A549 (cell line): ENCODE data around the gene PRKCZ. TPM values are rescaled to one million over a fixed set of nuclear protein-coding genes. Genes with fewer than 3 reads are reported as not detected.

Experiments
- ATAC-seq, 2 experiments: fragments of 200-7000 bp in 1 of 2; fragments of >200 bp in 1 of 2; cut with Nextera tagmentation in 1 of 2; cut with Tn5 transposase in 1 of 2; 3 replicates each; pipeline versions ENCODE4 v1.8.0 to v1.9.1; 2018 to 2020; ENCODE audit warnings: mild to moderate bottlenecking in 1 of 2, moderate library complexity in 1 of 2
- CTCF ChIA-PET: fragments of 300-600 bp; sonication (Branson Sonifier 250); formaldehyde crosslinking; extraction: SDS; loops from one replicate; lab custom pipeline; 2021; ENCODE audit warnings: antibody characterized with exemption, inconsistent platforms; lab: Yijun Ruan, JAX
- POLR2A ChIA-PET: fragments of 350-600 bp; formaldehyde crosslinking; extraction: SDS; loops from one replicate; lab custom pipeline; 2021; ENCODE audit warnings: antibody characterized with exemption, inconsistent platforms; lab: Yijun Ruan, JAX
- DNase-seq, 2 experiments: peaks; one replicate each; pipeline versions ENCODE4 v3.0.0 to v3.0.0-alpha.2; 2011 to 2016; ENCODE audit warnings: low read depth in 1 of 2, low spot score in 1 of 2
- FAIRE-seq: peaks from 2 replicates; lab custom pipeline; 2011; peaks lifted over from hg19 to GRCh38; lab: Jason Lieb, UNC
- H3K27ac ChIP-seq, 2 experiments: fragments of >200 bp; sonication (Bioruptor Twin); formaldehyde crosslinking; 3 replicates each; pipeline ENCODE4 v1.5.1; 2016 to 2017
- H3K4me1 ChIP-seq: fragments of >200 bp; sonication (Bioruptor Twin); formaldehyde crosslinking; 3 replicates; pipeline ENCODE4 v1.6.1; 2016
- H3K4me2 ChIP-seq: fragments of >200 bp; sonication (Bioruptor Twin); formaldehyde crosslinking; 3 replicates; pipeline ENCODE4 v1.6.1; 2016
- H3K4me3 ChIP-seq: fragments of >200 bp; sonication (Bioruptor Twin); formaldehyde crosslinking; 3 replicates; pipeline ENCODE4 v1.5.1; 2016
- H3K9me3 ChIP-seq: fragments of >200 bp; sonication (Bioruptor Twin); formaldehyde crosslinking; 3 replicates; pipeline ENCODE4 v1.6.1; 2016
- BCL3 ChIP-seq: fragments of >200 bp; sonication (Bioruptor Twin); formaldehyde crosslinking; IDR thresholded peaks from 3 replicates; pipeline ENCODE4 v1.6.1; 2016
- CBX8 ChIP-seq: fragments of 200-600 bp; sonication (generic); IDR thresholded peaks from 2 replicates; pipeline ENCODE4 v1.6.1; 2016
- CEBPB ChIP-seq, 2 experiments: fragments of >200 bp in 1 of 2; sonication (Bioruptor Twin) in 1 of 2; formaldehyde crosslinking in 1 of 2; IDR thresholded peaks; 2 replicates each; pipeline ENCODE4 v1.6.1; 2012 to 2016
- CHD4 ChIP-seq: fragments of 200-600 bp; sonication (generic); IDR thresholded peaks from 2 replicates; pipeline ENCODE4 v1.6.1; 2016; ENCODE audit warnings: antibody characterized with exemption, mild to moderate bottlenecking, borderline replicate concordance
- CTCF ChIP-seq: fragments of >200 bp; sonication (Bioruptor Twin); formaldehyde crosslinking; IDR thresholded peaks from 3 replicates; pipeline ENCODE4 v1.5.1; 2016
- E2F6 ChIP-seq: IDR thresholded peaks from 2 replicates; pipeline ENCODE4 v1.6.1; 2012; ENCODE audit warnings: low read depth, borderline replicate concordance
- EHF ChIP-seq: fragments of 250-450 bp; sonication (Bioruptor Pico); IDR thresholded peaks from 2 replicates; pipeline ENCODE4 v1.5.0; 2020; ENCODE audit warnings: mild to moderate bottlenecking
- ELK1 ChIP-seq: fragments of 150-350 bp; IDR thresholded peaks from 2 replicates; pipeline ENCODE4 v1.6.1; 2014; ENCODE audit warnings: low read depth, mild to moderate bottlenecking, low read length
- ESRRA ChIP-seq: fragments of 150-350 bp; IDR thresholded peaks from 2 replicates; pipeline ENCODE4 v1.6.1; 2014; ENCODE audit warnings: mild to moderate bottlenecking, low read length, borderline replicate concordance
- FOXS1 ChIP-seq: fragments of 250-450 bp; sonication (Bioruptor Pico); IDR thresholded peaks from 2 replicates; pipeline ENCODE4 v1.5.0; 2020; ENCODE audit warnings: mild to moderate bottlenecking, moderate library complexity
- HDAC2 ChIP-seq: fragments of 200-600 bp; sonication (generic); IDR thresholded peaks from 2 replicates; pipeline ENCODE4 v1.6.1; 2016
- HES2 ChIP-seq: fragments of >200 bp; sonication (Bioruptor Twin); formaldehyde crosslinking; IDR thresholded peaks from 2 replicates; pipeline ENCODE4 v1.6.1; 2016
- HOXA7 ChIP-seq: fragments of 250-450 bp; sonication (Bioruptor Pico); IDR thresholded peaks from 2 replicates; pipeline ENCODE4 v1.5.0; 2020; ENCODE audit warnings: mild to moderate bottlenecking, moderate library complexity
- HOXB13 ChIP-seq: fragments of 250-450 bp; sonication (Bioruptor Pico); IDR thresholded peaks from 2 replicates; pipeline ENCODE4 v1.5.0; 2020; ENCODE audit warnings: low read depth, mild to moderate bottlenecking, moderate library complexity
- JUNB ChIP-seq: fragments of >200 bp; sonication (Bioruptor Twin); formaldehyde crosslinking; IDR thresholded peaks from 2 replicates; pipeline ENCODE4 v1.6.1; 2016
- MAFK ChIP-seq: fragments of 450-650 bp; IDR thresholded peaks from 2 replicates; pipeline ENCODE4 v1.6.1; 2014; ENCODE audit not compliant: partially characterized antibody
- MAX ChIP-seq: IDR thresholded peaks from 2 replicates; pipeline ENCODE4 v1.6.1; 2012
- NR3C1 ChIP-seq: fragments of >200 bp; sonication (Bioruptor Twin); formaldehyde crosslinking; IDR thresholded peaks from 3 replicates; pipeline ENCODE4 v1.6.1; 2017
- PBX3 ChIP-seq: IDR thresholded peaks from 2 replicates; pipeline ENCODE4 v1.6.1; 2012
- PHF8 ChIP-seq: fragments of 200-600 bp; sonication (generic); IDR thresholded peaks from 2 replicates; pipeline ENCODE4 v1.6.1; 2016; ENCODE audit warnings: low read depth, mild to moderate bottlenecking, antibody characterized with exemption, moderate library complexity, borderline replicate concordance
- POLR2A ChIP-seq: IDR thresholded peaks from 2 replicates; pipeline ENCODE4 v1.6.1; 2012; ENCODE audit warnings: mild to moderate bottlenecking, low read length
- RAD21 ChIP-seq, 2 experiments: fragments of >200 bp in 1 of 2; sonication (Bioruptor Twin) in 1 of 2; formaldehyde crosslinking in 1 of 2; IDR thresholded peaks in 1 of 2; conservative IDR thresholded peaks in 1 of 2; 2 replicates in 1 of 2; 3 replicates in 1 of 2; pipeline ENCODE4 v1.6.1; 2012 to 2018; ENCODE audit warnings: inconsistent platforms in 1 of 2
- RARB ChIP-seq: fragments of 250-450 bp; sonication (Bioruptor Pico); IDR thresholded peaks from 2 replicates; pipeline ENCODE4 v1.8.0; 2021; ENCODE audit warnings: mild to moderate bottlenecking, moderate library complexity
- RFX5 ChIP-seq: fragments of 450-650 bp; IDR thresholded peaks from 2 replicates; pipeline ENCODE4 v1.7.1; 2014; ENCODE audit warnings: antibody characterized with exemption, mild to moderate bottlenecking, moderate library complexity
- RNF2 ChIP-seq: fragments of 200-600 bp; sonication (generic); IDR thresholded peaks from 2 replicates; pipeline ENCODE4 v1.6.1; 2016; ENCODE audit warnings: low read depth, mild to moderate bottlenecking, antibody characterized with exemption, moderate library complexity, borderline replicate concordance
- SMC3 ChIP-seq: fragments of >200 bp; sonication (Bioruptor Twin); formaldehyde crosslinking; IDR thresholded peaks from 3 replicates; pipeline ENCODE4 v1.6.1; 2018; ENCODE audit warnings: inconsistent platforms
- TFCP2L1 ChIP-seq: fragments of 250-450 bp; sonication (Bioruptor Pico); IDR thresholded peaks from 2 replicates; pipeline ENCODE4 v1.5.0; 2021; ENCODE audit warnings: mild to moderate bottlenecking
- WGBS: methylation state at CpG from one replicate; pipeline ENCODE4 v1.1.6; 2017; ENCODE audit errors: missing lambda C conversion rate; 5-methylcytosine and 5-hydroxymethylcytosine counted together
- polyA plus RNA-seq, 4 experiments: library from polyadenylated mRNA; depleted of rRNA in 3 of 4; stranded (reverse); fragments of >200 nt; fragmentation: RNase III in 1 of 4; extraction: RNeasy Plus Mini Kit Qiagen cat#74134 plus additional on column Dnase treatment in 1 of 4; gene quantifications; 2 replicates in 3 of 4; 3 replicates in 1 of 4; pipeline ENCODE4 v1.2.3, GENCODE V29; 2011 to 2017

Gene PRKCZ
- polyA plus RNA-seq, 2 of the 4 experiments (the other 2 are of a cell fraction), result 9.5 to 9.8 TPM

GRCh38 chr1:2232916-2233438 is 182.8 kb downstream of the PRKCZ start:
- ChIA-PET POLR2A (no interaction called here), CTCF (interaction anchor here (2.4 to 7.6 kb wide), 2 partner anchors 38 to 149 kb away, joined by 12 to 49 read pairs; partner anchors contain the start of gene FAAP20)
- H3K27ac ChIP-seq, result peak overlapping the region in 1 of 2 experiments; percentile 83; a peak in 3 of 6 replicates

GRCh38 chr1:2233468-2233867 is 183.3 kb downstream of the PRKCZ start:
- Histone ChIP-seq H3K4me2 (peak overlapping the region; percentile 97), H3K27ac (peak overlapping the region; percentile 83), H3K4me3 (peak overlapping the region; percentile 27; the same call in 1 of the 3 replicates), H3K4me1 (peaks cover 65% of the 10 kb centered on the region), H3K9me3 (no peaks in the 10 kb centered on the region)
- FAIRE-seq, result no peak
- WGBS, result 62% methylated on average over 4 of the region's 12 CpGs
- DNase-seq, result no peak
- ChIA-PET CTCF (interaction anchor here (1.3 to 7.6 kb wide), 4 partner anchors 21 to 148 kb away, joined by 3 to 49 read pairs (median 8); partner anchors contain the start of gene FAAP20), POLR2A (no interaction called here)
- ATAC-seq, result no peak
- TF ChIP-seq MAX (no peak), PHF8 (no peak), RAD21 (conservative IDR thresholded peaks at IDR 0.05 in 1 of 2, IDR thresholded peaks at IDR 0.05 in 1 of 2) (no peak), RFX5 (no peak), ESRRA (no peak), FOXS1 (no peak), HOXB13 (no peak), SMC3 (no peak), CHD4 (no peak), E2F6 (no peak), TFCP2L1 (CRISPR knock-in tag) (no peak), HES2 (no peak), HDAC2 (no peak)

More at GRCh38 chr1:2232916-2233438, 182.8 kb downstream of the PRKCZ start:
- peak overlapping the region; percentile 97 for H3K4me2 ChIP-seq
- H3K9me3 ChIP-seq, result no peaks in the 10 kb centered on the region
- WGBS, result 91% methylated on average over 6 of the region's 23 CpGs
- ATAC-seq (no peak), FAIRE-seq (no peak), DNase-seq (no peak)
- no peak for TF ChIP-seq CTCF
- no peak for TF ChIP-seq ELK1
- TF ChIP-seq HOXA7, result no peak
- no peak for TF ChIP-seq CEBPB (IDR thresholded peaks at IDR 0.05)
- no peak for TF ChIP-seq CBX8
- TF ChIP-seq BCL3, result no peak
- TF ChIP-seq POLR2A, result no peak
- TF ChIP-seq MAFK, result no peak
- no peak for TF ChIP-seq RNF2
- TF ChIP-seq HOXB13, result no peak
- TF ChIP-seq FOXS1, result no peak
- no peak for TF ChIP-seq RAD21 (conservative IDR thresholded peaks at IDR 0.05 in 1 of 2, IDR thresholded peaks at IDR 0.05 in 1 of 2)
- TF ChIP-seq RARB (CRISPR knock-in tag), result no peak
- TF ChIP-seq JUNB, result no peak
- TF ChIP-seq EHF (CRISPR knock-in tag), result no peak
- no peak for TF ChIP-seq NR3C1
- TF ChIP-seq PBX3, result no peak
- H3K4me1 ChIP-seq, result peaks cover 65% of the 10 kb centered on the region
- H3K4me3 ChIP-seq, result no peak overlapping the region
